A673 (cell line): Measurements from ENCODE around the gene SMAD3.
A peak's percentile ranks its signal among the peaks of the same experiment; 100 is the strongest.

Source experiments
- EZH2 ChIP-seq: fragments of 200-600 bp; sonication (generic); IDR thresholded peaks from 2 replicates; pipeline ENCODE4 v1.6.1; 2017; ENCODE audit warnings: borderline replicate concordance, low read depth, mild to moderate bottlenecking, mixed read lengths, antibody characterized with exemption, low read length; ENCODE audit not compliant: poor library complexity, severe bottlenecking
- TF ChIP-seq, protein P1 (sequence below): fragments of 300-800, 200-600 bp; sonication (generic); conservative IDR thresholded peaks from 2 replicates; pipeline ENCODE4 v1.5.1; 2017; ENCODE audit warnings: low read depth, mild to moderate bottlenecking, antibody characterized with exemption, low read length, moderate library complexity, mixed read lengths

DNA sequence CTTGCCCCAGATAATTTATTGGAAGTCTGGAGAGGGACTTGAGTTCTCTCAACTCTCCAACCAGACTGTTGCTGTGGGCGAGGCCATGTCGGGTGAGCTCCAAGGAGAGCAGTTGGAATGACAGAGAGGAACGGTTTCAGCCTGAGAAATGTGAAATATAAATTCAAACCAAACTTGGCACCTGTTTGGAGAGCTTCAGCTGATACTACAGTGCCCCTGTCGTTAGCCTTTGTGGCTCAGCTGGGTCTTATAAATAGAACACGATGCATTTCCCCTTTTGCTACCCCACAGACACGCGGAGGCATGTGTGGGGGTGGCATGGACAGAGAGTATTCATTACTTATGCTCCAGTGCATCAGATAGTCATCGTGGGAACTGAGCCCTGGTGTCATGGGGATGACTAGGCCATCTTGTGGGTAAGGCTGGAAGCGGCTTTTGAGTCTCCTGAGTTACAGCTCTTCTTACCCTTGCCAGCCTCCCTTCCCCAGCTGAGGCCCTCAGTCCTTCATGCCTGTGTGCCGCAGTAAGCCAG, 15.6 kb downstream of the SMAD3 start:
- TF ChIP-seq, protein P1, sequence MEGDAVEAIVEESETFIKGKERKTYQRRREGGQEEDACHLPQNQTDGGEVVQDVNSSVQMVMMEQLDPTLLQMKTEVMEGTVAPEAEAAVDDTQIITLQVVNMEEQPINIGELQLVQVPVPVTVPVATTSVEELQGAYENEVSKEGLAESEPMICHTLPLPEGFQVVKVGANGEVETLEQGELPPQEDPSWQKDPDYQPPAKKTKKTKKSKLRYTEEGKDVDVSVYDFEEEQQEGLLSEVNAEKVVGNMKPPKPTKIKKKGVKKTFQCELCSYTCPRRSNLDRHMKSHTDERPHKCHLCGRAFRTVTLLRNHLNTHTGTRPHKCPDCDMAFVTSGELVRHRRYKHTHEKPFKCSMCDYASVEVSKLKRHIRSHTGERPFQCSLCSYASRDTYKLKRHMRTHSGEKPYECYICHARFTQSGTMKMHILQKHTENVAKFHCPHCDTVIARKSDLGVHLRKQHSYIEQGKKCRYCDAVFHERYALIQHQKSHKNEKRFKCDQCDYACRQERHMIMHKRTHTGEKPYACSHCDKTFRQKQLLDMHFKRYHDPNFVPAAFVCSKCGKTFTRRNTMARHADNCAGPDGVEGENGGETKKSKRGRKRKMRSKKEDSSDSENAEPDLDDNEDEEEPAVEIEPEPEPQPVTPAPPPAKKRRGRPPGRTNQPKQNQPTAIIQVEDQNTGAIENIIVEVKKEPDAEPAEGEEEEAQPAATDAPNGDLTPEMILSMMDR: peak; percentile 33
- TF ChIP-seq EZH2: no peak
